GM12878 (cell line): Measurements from ENCODE around the gene KCTD19.

Experiments
- EP300 ChIP-seq, 2 experiments: fragments of 150-350 bp in 1 of 2; IDR thresholded peaks; 2 replicates each; pipeline ENCODE4 v1.6.1; 2011 to 2012; ENCODE audit warnings: low read depth in 2 of 2, low read length in 2 of 2, borderline replicate concordance in 1 of 2, improper control_type of control experiment in 1 of 2, inconsistent platforms in 1 of 2; ENCODE audit not compliant: control insufficient read depth in 1 of 2
- FOXK2 ChIP-seq: fragments of 450-650 bp; IDR thresholded peaks from 2 replicates; pipeline ENCODE4 v1.6.1; 2017; ENCODE audit warnings: mild to moderate bottlenecking, moderate library complexity
- POLR2A ChIP-seq: IDR thresholded peaks from 2 replicates; pipeline ENCODE4 v1.6.1; 2011; ENCODE audit warnings: low read depth, mild to moderate bottlenecking, low read length

DNA sequence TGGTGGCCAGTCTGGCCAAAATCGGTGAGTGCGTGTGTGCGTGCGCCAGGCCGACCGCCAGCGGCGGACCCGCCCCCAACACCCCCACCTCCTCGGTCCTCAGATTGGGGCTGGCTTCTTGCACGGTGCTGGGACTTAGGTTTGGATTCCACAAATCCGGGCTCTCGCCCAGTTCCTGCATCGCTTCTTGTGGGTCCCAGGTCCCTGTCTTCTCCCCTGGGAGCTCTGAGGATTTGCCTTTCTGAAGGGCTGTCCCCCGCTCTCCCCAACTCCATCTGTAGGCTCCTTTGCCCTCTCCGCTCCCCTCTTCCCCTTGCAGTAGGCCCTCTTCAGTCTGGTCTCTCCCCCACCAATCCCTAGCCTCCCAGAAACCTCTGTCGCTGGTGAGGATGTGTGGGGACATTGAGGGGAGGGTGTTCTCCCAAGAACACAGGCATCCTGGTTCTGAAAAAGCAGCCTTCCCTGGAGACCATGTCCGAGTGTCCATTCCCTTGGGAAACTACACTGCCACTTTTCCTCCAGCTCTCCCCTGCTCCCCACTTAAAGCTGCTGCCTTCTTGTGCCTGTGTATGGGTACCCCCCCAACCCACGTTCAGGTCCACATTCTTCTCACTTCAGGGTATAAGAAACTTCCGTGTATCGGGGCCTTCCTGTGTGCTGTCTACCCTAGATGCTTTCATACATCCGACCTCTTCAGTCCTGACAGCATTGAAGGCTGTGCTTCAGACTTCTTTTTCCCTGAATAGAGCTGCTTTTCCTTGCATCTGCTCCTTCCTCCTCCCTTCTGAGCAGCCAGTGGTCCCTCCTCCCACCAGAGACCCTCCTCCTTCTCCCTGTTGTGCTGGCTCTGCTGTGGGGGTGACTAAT, 77.1 kb downstream of the KCTD19 start:
- no peak for TF ChIP-seq EP300 (IDR thresholded peaks at IDR 0.05; ENCODE audit: borderline replicate concordance in 1 of 2, control insufficient read depth in 1 of 2, low read depth in 2 of 2, low read length in 2 of 2)
- no peak for TF ChIP-seq POLR2A
- TF ChIP-seq FOXK2, result no peak
